CD4-positive, alpha-beta T cell (primary cell): ENCODE measurements around the gene DGKI. TPM values are rescaled to one million over a fixed set of nuclear protein-coding genes. Genes with fewer than 3 reads are reported as not detected.

ENCODE experiments used
- ATAC-seq: fragments of 200-7000 bp; cut with Tn5 transposase; one replicate; pipeline ENCODE4 v1.10.0; 2022; ENCODE audit warnings: mild to moderate bottlenecking; ENCODE audit not compliant: poor library complexity
- CTCF ChIA-PET: fragments of 350-600 bp; sonication (Branson Sonifier 250); formaldehyde crosslinking; loops from one replicate; lab custom pipeline; 2021; ENCODE audit warnings: antibody characterized with exemption, inconsistent platforms; lab: Charles Lee
- POLR2A ChIA-PET: fragments of 350-600 bp; sonication (Branson Sonifier 250); formaldehyde crosslinking; loops from one replicate; lab custom pipeline; 2021; ENCODE audit warnings: antibody characterized with exemption, inconsistent platforms; lab: Charles Lee
- DNase-seq, 14 experiments: peaks; one replicate each; pipeline ENCODE4 v3.0.0-alpha.2; 2013 to 2020; ENCODE audit warnings: mixed read lengths in 2 of 14
- H3K27ac ChIP-seq, 2 donors: one replicate each; pipeline versions ENCODE4 v1.5.1 to v1.7.0; 2013; ENCODE audit warnings: low read length in 2 of 2, low read depth in 1 of 2, mild to moderate bottlenecking in 1 of 2
- H3K27me3 ChIP-seq, 2 experiments: 1 replicate in 1 of 2; 2 replicates in 1 of 2; pipeline versions ENCODE4 v1.6.1 to v1.7.0; 2013; ENCODE audit warnings: low read length in 2 of 2, control low read depth in 1 of 2, mild to moderate bottlenecking in 1 of 2, moderate library complexity in 1 of 2; ENCODE audit not compliant: insufficient read depth in 2 of 2, control insufficient read depth in 1 of 2
- H3K36me3 ChIP-seq: one replicate; pipeline ENCODE4 v1.6.1; 2013; ENCODE audit warnings: low read length, control low read depth; ENCODE audit not compliant: insufficient read depth
- H3K4me1 ChIP-seq: one replicate; pipeline ENCODE4 v1.6.1; 2013; ENCODE audit warnings: low read length, control low read depth; ENCODE audit not compliant: insufficient read depth
- H3K4me3 ChIP-seq: one replicate; pipeline ENCODE4 v1.5.1; 2013; ENCODE audit warnings: mild to moderate bottlenecking, low read length, moderate library complexity
- H3K9me3 ChIP-seq, 2 experiments: 1 replicate in 1 of 2; 2 replicates in 1 of 2; pipeline versions ENCODE4 v1.6.1 to v1.7.0; 2013; ENCODE audit warnings: low read length in 2 of 2, mild to moderate bottlenecking in 2 of 2, control low read depth in 1 of 2, moderate library complexity in 1 of 2; ENCODE audit not compliant: control insufficient read depth in 1 of 2, insufficient read depth in 1 of 2
- H3K27ac Mint-ChIP-seq: one replicate; pipeline ENCODE4 v1.8.0; 2020; ENCODE audit warnings: mixed read lengths
- H3K27me3 Mint-ChIP-seq: one replicate; pipeline ENCODE4 v1.8.0; 2021; ENCODE audit warnings: mixed read lengths
- H3K36me3 Mint-ChIP-seq: one replicate; pipeline ENCODE4 v1.8.0; 2021; ENCODE audit warnings: low read depth, mixed read lengths
- H3K4me1 Mint-ChIP-seq: one replicate; pipeline ENCODE4 v1.8.0; 2021; ENCODE audit warnings: low read depth, mixed read lengths
- H3K4me3 Mint-ChIP-seq: one replicate; pipeline ENCODE4 v1.8.0; 2020; ENCODE audit warnings: mild to moderate bottlenecking, mixed read lengths
- H3K9me3 Mint-ChIP-seq: one replicate; pipeline ENCODE4 v1.8.0; 2020; ENCODE audit warnings: mixed read lengths
- CTCF ChIP-seq: fragments of 200-600 bp; IDR thresholded peaks from one replicate; pipeline ENCODE4 v1.8.0; 2022; ENCODE audit warnings: antibody characterized with exemption, mild to moderate bottlenecking
- intact Hi-C, 2 experiments: fragments of 100-400 bp; cut with DNase I in 1 of 2; cut with micrococcal nuclease in 1 of 2; formaldehyde crosslinking; loops; one replicate each; pipeline versions ENCODE4 v1.15.1 to v1.9.0; 2023 to 2025; cut with DNase I, micrococcal nuclease
- total RNA-seq, 174 experiments: library from RNA in 2 of 174; stranded (reverse) in 2 of 174; gene quantifications; one replicate each; pipeline ENCODE4 v1.2.3 and lab custom pipeline; 2021 to 2026

DGKI gene
- total RNA-seq, 2 experiments from 2014 or later: not detected

- ATAC-seq (no peak), DNase-seq (no peak)
- H3K36me3 ChIP-seq: no peaks in the 10 kb centered on the region
- ChIA-PET CTCF (no interaction called here), POLR2A (no interaction called here)
- no peak overlapping the region for H3K27ac ChIP-seq
- Mint-ChIP-seq H3K27ac (no peak overlapping the region), H3K36me3 (no peaks in the 10 kb centered on the region), H3K9me3 (peaks cover 5% of the 10 kb centered on the region), H3K27me3 (peaks cover 28% of the 10 kb centered on the region), H3K4me3 (no peak overlapping the region), H3K4me1 (no peaks in the 10 kb centered on the region)
- intact Hi-C loops: no loop called here
- H3K4me3 ChIP-seq: no peak overlapping the region
- H3K27me3 ChIP-seq: no peaks in the 10 kb centered on the region
- peaks cover 0 to 5% of the 10 kb centered on the region in 2 experiments for H3K9me3 ChIP-seq
- TF ChIP-seq CTCF: no peak
- H3K4me1 ChIP-seq: no peaks in the 10 kb centered on the region
These were observed 103.8 kb downstream of the DGKI start for GRCh38 chr7:137743021-137743420.

- Histone ChIP-seq H3K27me3 (no peaks in the 10 kb centered on the region), H3K9me3 (peaks cover 0 to 5% of the 10 kb centered on the region in 2 experiments), H3K27ac (no peak overlapping the region), H3K4me3 (no peak overlapping the region), H3K36me3 (no peaks in the 10 kb centered on the region), H3K4me1 (no peaks in the 10 kb centered on the region)
- Mint-ChIP-seq H3K36me3 (no peaks in the 10 kb centered on the region), H3K4me1 (no peaks in the 10 kb centered on the region), H3K27me3 (peaks cover 33% of the 10 kb centered on the region), H3K4me3 (no peak overlapping the region), H3K27ac (no peak overlapping the region), H3K9me3 (peaks cover 5% of the 10 kb centered on the region)
- POLR2A ChIA-PET: no interaction called here
- CTCF ChIA-PET: no interaction called here
- no peak for TF ChIP-seq CTCF
- DNase-seq: no peak
- ATAC-seq: no peak
- intact Hi-C loops: no loop called here
These were observed 104.7 kb downstream of the DGKI start for GRCh38 chr7:137742051-137742450.

- DNase-seq: no peak
- peaks cover 5% of the 10 kb centered on the region for H3K9me3 Mint-ChIP-seq
- H3K27ac Mint-ChIP-seq: no peak overlapping the region
- TF ChIP-seq CTCF: no peak
- CTCF ChIA-PET: no interaction called here
- no peak overlapping the region for H3K4me3 Mint-ChIP-seq
- H3K27me3 ChIP-seq: no peaks in the 10 kb centered on the region
- POLR2A ChIA-PET: no interaction called here
- H3K27ac ChIP-seq: no peak overlapping the region
- H3K27me3 Mint-ChIP-seq: peaks cover 35% of the 10 kb centered on the region
- no peaks in the 10 kb centered on the region for H3K4me1 Mint-ChIP-seq
- no peak for ATAC-seq
- H3K4me1 ChIP-seq: no peaks in the 10 kb centered on the region
- intact Hi-C loops: no loop called here
- no peaks in the 10 kb centered on the region for H3K36me3 Mint-ChIP-seq
- no peaks in the 10 kb centered on the region for H3K36me3 ChIP-seq
- peaks cover 0 to 5% of the 10 kb centered on the region in 2 experiments for H3K9me3 ChIP-seq
- H3K4me3 ChIP-seq: no peak overlapping the region
These were observed 105.3 kb downstream of the DGKI start for GRCh38 chr7:137741443-137741842.
